ENCODE data around the gene BIRC6. TPM values are rescaled to one million over a fixed set of nuclear protein-coding genes. Genes with fewer than 3 reads are reported as not detected.
A peak's percentile ranks its signal among the peaks of the same experiment; 100 is the strongest.

BIRC6 gene
- total and polyA plus RNA-seq, 2 of the 4 experiments (the other 2 are of a cell fraction), result 26.5 to 316 TPM

DNA sequence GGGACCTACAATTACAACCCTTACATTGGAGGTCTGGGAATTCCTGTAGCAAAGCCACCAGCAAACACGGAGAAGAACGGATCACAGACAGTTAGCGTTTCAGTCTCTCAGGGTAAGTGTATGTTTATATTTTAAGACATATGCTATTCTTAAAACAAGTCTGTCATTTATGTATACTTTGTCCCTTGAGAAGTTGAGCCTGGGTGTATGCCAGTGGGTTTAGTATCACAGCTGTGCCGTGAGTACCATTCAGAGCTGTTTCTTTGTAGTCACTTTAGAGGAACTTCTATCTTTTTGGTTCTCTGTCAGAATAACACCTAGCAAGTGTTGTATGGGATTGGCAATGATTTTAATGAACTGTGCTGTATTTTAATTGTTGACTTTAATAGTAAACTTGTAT, 125.6 kb downstream of the BIRC6 start:
- H3K4ac ChIP-seq (ENCODE audit: low read depth, low read length), result no peak overlapping the region
- H2BK20ac ChIP-seq (ENCODE audit: low read depth, low read length), result no peak overlapping the region
- H3K9ac ChIP-seq (ENCODE audit: low read depth, low read length), result no peak overlapping the region
- H2AK5ac ChIP-seq (ENCODE audit: low read depth, low read length), result no peak overlapping the region
- H2BK120ac ChIP-seq (ENCODE audit: low read depth, low read length), result no peak overlapping the region
- no peak overlapping the region for H2AK9ac ChIP-seq (replicated peaks; ENCODE audit: low read depth, low read length, poor library complexity)
- intact Hi-C loops (cut with micrococcal nuclease) (no loop called here), in situ Hi-C loops (cut with MboI; ENCODE audit: low sequenced_read_pairs) (no loop called here), dilution Hi-C loops (cut with HindIII; ENCODE audit: low sequenced_read_pairs, unreplicated experiment) (no loop called here)
- BruUV-seq (replicated peaks), result no TSS peak
- H4K20me1 ChIP-seq (ENCODE audit: insufficient read depth, low read length), result peaks cover 5% of the 10 kb centered on the region; the same call in 1 of the 2 replicates
- no CpG with 5 or more reads among the region's 4 CpGs for WGBS, 2 experiments (ENCODE audit: extremely low coverage in 2 of 2, insufficient read length in 1 of 2)
- peaks cover 5% of the 10 kb centered on the region for H3K9me1 ChIP-seq (ENCODE audit: insufficient read depth, low read length)
- no peak overlapping the region for H2AFZ ChIP-seq (replicated peaks; ENCODE audit: low read length, poor library complexity)
- peak overlapping the region; percentile 7 for H2BK5ac ChIP-seq (ENCODE audit: low read depth, low read length, poor library complexity, severe bottlenecking)
- no peak overlapping the region for H3K14ac ChIP-seq (replicated peaks; ENCODE audit: low read depth, low read length)
- H3K27ac ChIP-seq (ENCODE audit: insufficient read depth, low read length), result no peak overlapping the region
- H3K79me1 ChIP-seq (ENCODE audit: low read depth in 1 of 2, low read length in 2 of 2), result peaks cover 17 to 36% of the 10 kb centered on the region in 2 experiments
- DNase-seq (peak; percentile 55), ATAC-seq (ENCODE audit: low read depth) (peak; percentile 21; the same call in 1 of the 2 replicates)
- H4K8ac ChIP-seq (ENCODE audit: low read depth in 2 of 2, low read length in 2 of 2), result no peak overlapping the region
- H4K5ac ChIP-seq (ENCODE audit: low read depth, low read length), result no peak overlapping the region
- H2BK15ac ChIP-seq (ENCODE audit: low read depth, low read length), result no peak overlapping the region
- H3K18ac ChIP-seq (ENCODE audit: low read depth, low read length), result no peak overlapping the region
- POLR2A ChIA-PET (ENCODE audit: unreplicated experiment), result no interaction called here
- no peaks in the 10 kb centered on the region for H3K9me3 ChIP-seq (ENCODE audit: control insufficient read depth, insufficient read depth, low read length)
- H3K4me1 ChIP-seq (ENCODE audit: control insufficient read depth, insufficient read depth, low read length), result peaks cover 10% of the 10 kb centered on the region
- H3K36me3 ChIP-seq (ENCODE audit: control insufficient read depth, insufficient read depth, low read length), result peaks cover 38% of the 10 kb centered on the region
- H3K56ac ChIP-seq (ENCODE audit: extremely low read depth, insufficient read depth, low read length), result no peak overlapping the region
- no peak overlapping the region for H3K23ac ChIP-seq (ENCODE audit: low read depth, low read length)
- no peak for TF ChIP-seq MAZ (IDR thresholded peaks at IDR 0.05; ENCODE audit: borderline replicate concordance, low read depth, low read length)
- no peak for TF ChIP-seq MAFK (IDR thresholded peaks at IDR 0.05; ENCODE audit: low read depth, low read length)
- no peak for TF ChIP-seq BHLHE40 (IDR thresholded peaks at IDR 0.05; ENCODE audit: low read depth, low read length)
- no peak for TF ChIP-seq FOS (IDR thresholded peaks at IDR 0.05; ENCODE audit: low read depth, low read length)
- no peak for TF ChIP-seq POLR2A (IDR thresholded peaks at IDR 0.05; ENCODE audit: low read depth, low read length)
- TF ChIP-seq RAD21 (IDR thresholded peaks at IDR 0.05; ENCODE audit: low read length), result no peak
- TF ChIP-seq CHD1 (IDR thresholded peaks at IDR 0.05; ENCODE audit: low read depth, low read length), result no peak
- TF ChIP-seq CEBPB (IDR thresholded peaks at IDR 0.05; ENCODE audit: low read depth, low read length), result no peak
- TF ChIP-seq, protein P1, sequence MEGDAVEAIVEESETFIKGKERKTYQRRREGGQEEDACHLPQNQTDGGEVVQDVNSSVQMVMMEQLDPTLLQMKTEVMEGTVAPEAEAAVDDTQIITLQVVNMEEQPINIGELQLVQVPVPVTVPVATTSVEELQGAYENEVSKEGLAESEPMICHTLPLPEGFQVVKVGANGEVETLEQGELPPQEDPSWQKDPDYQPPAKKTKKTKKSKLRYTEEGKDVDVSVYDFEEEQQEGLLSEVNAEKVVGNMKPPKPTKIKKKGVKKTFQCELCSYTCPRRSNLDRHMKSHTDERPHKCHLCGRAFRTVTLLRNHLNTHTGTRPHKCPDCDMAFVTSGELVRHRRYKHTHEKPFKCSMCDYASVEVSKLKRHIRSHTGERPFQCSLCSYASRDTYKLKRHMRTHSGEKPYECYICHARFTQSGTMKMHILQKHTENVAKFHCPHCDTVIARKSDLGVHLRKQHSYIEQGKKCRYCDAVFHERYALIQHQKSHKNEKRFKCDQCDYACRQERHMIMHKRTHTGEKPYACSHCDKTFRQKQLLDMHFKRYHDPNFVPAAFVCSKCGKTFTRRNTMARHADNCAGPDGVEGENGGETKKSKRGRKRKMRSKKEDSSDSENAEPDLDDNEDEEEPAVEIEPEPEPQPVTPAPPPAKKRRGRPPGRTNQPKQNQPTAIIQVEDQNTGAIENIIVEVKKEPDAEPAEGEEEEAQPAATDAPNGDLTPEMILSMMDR (conservative IDR thresholded peaks at IDR 0.05; ENCODE audit: low read depth, low read length), result no peak
- no peak for TF ChIP-seq SMC3 (IDR thresholded peaks at IDR 0.05; ENCODE audit: low read depth, low read length)
- TF ChIP-seq NFE2L2 (IDR thresholded peaks at IDR 0.05; ENCODE audit: low read depth, low read length), result no peak
- H3K27me3 ChIP-seq (ENCODE audit: control insufficient read depth, insufficient read depth, low read length), result no peaks in the 10 kb centered on the region
- CTCF ChIA-PET, result no interaction called here
- H4K91ac ChIP-seq (ENCODE audit: insufficient read depth, low read depth, low read length), result no peak overlapping the region
- H3K4me3 ChIP-seq (ENCODE audit: insufficient read depth, low read depth, low read length), result no peak overlapping the region
- H3K4me2 ChIP-seq (ENCODE audit: low read depth, low read length), result peak overlapping the region; percentile 55
